ENCODE data around the gene CRYGD.

Gene CRYGD

DNA sequence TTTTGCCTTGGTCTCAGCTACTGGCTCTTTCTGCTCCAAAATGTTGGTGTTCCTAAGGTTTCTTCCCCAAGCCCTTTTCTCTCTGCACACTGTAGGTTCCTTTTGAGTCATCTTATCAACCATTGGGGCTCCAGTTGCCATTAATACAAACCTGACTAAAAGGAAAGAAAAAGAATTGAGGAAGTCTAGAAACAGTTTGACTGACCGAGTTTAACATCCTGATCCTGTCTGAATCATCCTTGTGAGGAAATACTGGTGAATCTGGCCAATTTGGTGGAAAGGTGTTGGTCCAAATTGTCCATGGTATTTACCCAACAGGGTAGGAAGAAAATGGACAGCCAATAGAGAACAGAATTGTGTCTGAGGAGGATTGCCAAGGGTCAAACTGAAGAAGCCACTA is 38.3 kb downstream of the CRYGD start:
- DNase-seq (ENCODE audit: low read depth): no peak
- TF ChIP-seq, protein P1, sequence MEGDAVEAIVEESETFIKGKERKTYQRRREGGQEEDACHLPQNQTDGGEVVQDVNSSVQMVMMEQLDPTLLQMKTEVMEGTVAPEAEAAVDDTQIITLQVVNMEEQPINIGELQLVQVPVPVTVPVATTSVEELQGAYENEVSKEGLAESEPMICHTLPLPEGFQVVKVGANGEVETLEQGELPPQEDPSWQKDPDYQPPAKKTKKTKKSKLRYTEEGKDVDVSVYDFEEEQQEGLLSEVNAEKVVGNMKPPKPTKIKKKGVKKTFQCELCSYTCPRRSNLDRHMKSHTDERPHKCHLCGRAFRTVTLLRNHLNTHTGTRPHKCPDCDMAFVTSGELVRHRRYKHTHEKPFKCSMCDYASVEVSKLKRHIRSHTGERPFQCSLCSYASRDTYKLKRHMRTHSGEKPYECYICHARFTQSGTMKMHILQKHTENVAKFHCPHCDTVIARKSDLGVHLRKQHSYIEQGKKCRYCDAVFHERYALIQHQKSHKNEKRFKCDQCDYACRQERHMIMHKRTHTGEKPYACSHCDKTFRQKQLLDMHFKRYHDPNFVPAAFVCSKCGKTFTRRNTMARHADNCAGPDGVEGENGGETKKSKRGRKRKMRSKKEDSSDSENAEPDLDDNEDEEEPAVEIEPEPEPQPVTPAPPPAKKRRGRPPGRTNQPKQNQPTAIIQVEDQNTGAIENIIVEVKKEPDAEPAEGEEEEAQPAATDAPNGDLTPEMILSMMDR (IDR thresholded peaks at IDR 0.05; ENCODE audit: insufficient read depth, low read depth, low read length, missing control alignments): no peak
- H3K4me3 ChIP-seq (ENCODE audit: low read depth, low read length): no peak overlapping the region

DNA sequence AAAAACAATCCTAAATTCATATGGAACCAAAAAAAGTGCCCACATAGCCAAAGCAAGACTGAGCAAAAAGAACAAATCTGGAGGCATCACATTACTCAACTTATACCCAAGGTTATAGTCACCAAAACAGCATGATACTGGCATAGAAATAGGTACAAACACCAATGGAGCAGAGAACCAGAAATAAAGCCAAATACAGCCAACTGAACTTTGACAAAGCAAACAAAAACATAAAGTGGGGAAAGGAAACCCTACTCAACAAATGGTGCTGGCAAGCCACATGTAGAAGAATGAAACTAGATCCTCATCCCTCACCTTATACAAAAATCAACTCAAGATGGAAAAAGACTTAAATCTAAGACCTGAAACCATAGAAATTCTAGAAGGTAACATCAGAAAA is 40.5 kb downstream of the CRYGD start:
- TF ChIP-seq, protein P1 (IDR thresholded peaks at IDR 0.05; ENCODE audit: insufficient read depth, low read depth, low read length, missing control alignments): no peak
- H3K4me3 ChIP-seq (ENCODE audit: low read depth, low read length): no peak overlapping the region
- DNase-seq (ENCODE audit: low read depth): no peak

DNA sequence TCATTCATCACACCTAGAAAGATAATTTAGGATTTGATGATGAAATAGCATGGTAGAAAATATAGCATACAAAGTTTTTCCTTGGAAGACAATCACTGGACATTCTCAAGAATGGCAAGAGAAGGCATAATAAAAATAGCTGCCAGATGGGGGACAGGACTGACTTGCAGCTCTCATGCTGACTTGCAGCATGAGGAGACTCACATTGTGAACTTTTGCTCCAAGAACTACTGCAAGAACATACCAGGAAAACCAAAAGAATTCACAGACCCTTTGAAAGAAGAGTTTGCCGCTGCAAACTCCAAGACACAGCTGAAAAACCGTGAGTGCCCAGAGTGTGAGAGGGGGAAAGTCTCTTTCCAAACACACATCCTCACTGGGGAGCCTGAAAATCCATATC is 47.0 kb downstream of the CRYGD start:
- TF ChIP-seq, protein P1 (IDR thresholded peaks at IDR 0.05; ENCODE audit: insufficient read depth, low read depth, low read length, missing control alignments): no peak
- no peak overlapping the region for H3K4me3 ChIP-seq (ENCODE audit: low read depth, low read length)
- no peak for DNase-seq (ENCODE audit: low read depth)

DNA sequence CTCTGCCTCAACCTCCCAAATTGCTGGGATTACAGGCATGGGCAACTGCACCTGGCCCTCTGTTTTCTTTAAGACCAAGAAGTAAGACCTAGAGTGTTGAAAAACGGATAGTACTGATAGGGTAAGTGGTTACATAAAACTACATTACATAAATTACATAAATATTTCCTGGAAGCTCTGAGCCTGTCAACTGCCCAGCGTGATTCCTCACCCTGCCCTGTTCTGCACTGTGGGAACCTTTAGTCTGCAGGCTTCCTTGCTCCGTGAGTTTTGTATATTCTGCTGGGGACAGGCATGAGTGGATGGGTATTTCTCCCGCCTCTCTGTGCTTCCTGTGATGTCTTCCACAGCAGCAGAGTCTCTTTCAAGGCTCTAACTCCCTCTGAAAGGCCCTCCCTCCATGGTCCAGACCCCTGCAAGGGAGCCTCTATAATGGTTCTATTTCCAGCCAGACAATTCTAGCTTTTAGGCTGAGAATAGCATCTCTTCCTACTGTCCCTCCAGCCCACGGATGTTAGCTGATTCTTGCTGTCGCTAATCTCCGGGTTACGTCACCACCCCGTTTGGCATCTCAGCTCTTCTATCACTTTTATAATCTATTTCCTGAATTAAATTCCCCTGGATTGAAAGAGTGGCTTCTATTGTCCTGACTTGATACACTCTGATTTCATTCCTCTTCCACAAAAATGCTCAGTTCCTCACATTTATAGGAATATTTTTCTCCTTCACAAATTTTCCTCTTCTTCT is 49.5 kb downstream of the CRYGD start:
- no peak overlapping the region for H3K4me3 ChIP-seq (ENCODE audit: low read depth, low read length)
- DNase-seq (ENCODE audit: low read depth): no peak
- TF ChIP-seq, protein P1 (IDR thresholded peaks at IDR 0.05; ENCODE audit: insufficient read depth, low read depth, low read length, missing control alignments): no peak

DNA sequence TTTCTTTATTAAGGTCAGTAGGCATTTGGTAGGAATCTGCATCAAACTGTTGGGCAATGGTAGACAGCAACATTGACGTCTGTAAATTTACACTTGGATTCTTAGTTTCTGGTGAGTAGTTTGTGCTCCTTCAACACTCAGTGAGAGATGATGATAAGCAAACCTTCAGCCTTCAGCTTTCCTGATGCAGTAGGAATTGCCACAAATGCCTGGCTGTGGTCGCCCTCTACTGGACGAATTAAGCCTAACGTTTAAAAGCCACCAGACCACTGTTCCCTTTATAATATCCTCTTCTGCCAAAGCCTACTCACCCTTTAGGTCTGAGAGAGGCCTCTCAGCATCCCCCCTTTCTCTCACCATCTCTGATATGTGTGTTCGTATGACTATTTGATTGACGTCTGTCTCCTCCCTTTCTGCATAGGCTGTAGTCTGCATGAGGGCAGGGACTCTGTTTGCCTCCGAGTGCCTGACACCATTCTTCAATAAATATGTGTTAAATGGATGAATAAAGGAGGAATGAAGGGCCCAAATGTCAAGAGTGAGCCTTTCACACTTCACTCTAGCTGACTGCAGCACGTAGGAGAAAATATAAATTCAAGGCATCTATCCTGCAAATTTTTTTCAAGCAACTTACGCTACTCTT is 52.0 kb downstream of the CRYGD start:
- TF ChIP-seq, protein P1 (IDR thresholded peaks at IDR 0.05; ENCODE audit: insufficient read depth, low read depth, low read length, missing control alignments): peak; percentile 87
- DNase-seq (ENCODE audit: low read depth): peak; percentile 72

More for the DNA sequence above, 52.0 kb downstream of the CRYGD start:
- H3K4me3 ChIP-seq (ENCODE audit: low read depth, low read length): no peak overlapping the region
